CD14-positive monocyte (primary cell): ENCODE measurements around the gene BLOC1S6. TPM values are rescaled to one million over a fixed set of nuclear protein-coding genes. Genes with fewer than 3 reads are reported as not detected.

Experiments
- DNase-seq, 3 donors: peaks; one replicate each; pipeline ENCODE4 v3.0.0-alpha.2; 2011 to 2022
- H2AFZ ChIP-seq: 2 replicates; pipeline ENCODE4 v1.6.0; 2012; ENCODE audit warnings: mild to moderate bottlenecking, low read depth, low read length, inconsistent platforms; ENCODE audit not compliant: insufficient read depth, poor library complexity, severe bottlenecking
- H3K27ac ChIP-seq, 2 donors: 1 replicate in 1 of 2; 2 replicates in 1 of 2; pipeline ENCODE4 v1.5.1; 2012 to 2013; ENCODE audit warnings: low read length in 2 of 2, control low read depth in 1 of 2, inconsistent platforms in 1 of 2, low read depth in 1 of 2, mild to moderate bottlenecking in 1 of 2
- H3K27me3 ChIP-seq, 2 donors: one replicate each; pipeline versions ENCODE4 v1.6.0 to v1.6.1; 2011 to 2013; ENCODE audit warnings: low read length in 2 of 2; ENCODE audit not compliant: control insufficient read depth in 2 of 2, insufficient read depth in 2 of 2
- H3K36me3 ChIP-seq, 2 donors: replicated peaks in 1 of 2; 1 replicate in 1 of 2; 2 replicates in 1 of 2; pipeline versions ENCODE4 v1.5.1 to v1.6.1; 2012 to 2013; ENCODE audit warnings: low read length in 2 of 2, control low read depth in 1 of 2, inconsistent platforms in 1 of 2, mild to moderate bottlenecking in 1 of 2; ENCODE audit not compliant: insufficient read depth in 2 of 2, control insufficient read depth in 1 of 2
- H3K4me1 ChIP-seq, 2 donors: 1 replicate in 1 of 2; 2 replicates in 1 of 2; pipeline versions ENCODE4 v1.5.1 to v1.6.1; 2012 to 2013; ENCODE audit warnings: low read length in 2 of 2, control low read depth in 1 of 2, inconsistent platforms in 1 of 2, mild to moderate bottlenecking in 1 of 2, moderate library complexity in 1 of 2; ENCODE audit not compliant: insufficient read depth in 2 of 2, control insufficient read depth in 1 of 2
- H3K4me2 ChIP-seq: replicated peaks from 2 replicates; pipeline ENCODE3; 2012; ENCODE audit warnings: low read length, moderate library complexity, mild to moderate bottlenecking; ENCODE audit not compliant: poor library complexity, severe bottlenecking; ENCODE audit errors: extremely low read depth
- H3K4me3 ChIP-seq, 3 experiments: fragments of 200-600 bp in 1 of 3; sonication (generic) in 1 of 3; replicated peaks in 1 of 3; 1 replicate in 2 of 3; 2 replicates in 1 of 3; pipeline ENCODE4 v1.5.1; 2011 to 2013; ENCODE audit warnings: low read length in 3 of 3, mild to moderate bottlenecking in 3 of 3, control low read depth in 2 of 3, low read depth in 2 of 3, inconsistent platforms in 1 of 3, moderate library complexity in 1 of 3
- H3K79me2 ChIP-seq: 2 replicates; pipeline ENCODE4 v1.6.0; 2012; ENCODE audit warnings: mild to moderate bottlenecking, control low read depth, inconsistent platforms, low read length, moderate library complexity; ENCODE audit not compliant: insufficient read depth
- H3K9ac ChIP-seq: 2 replicates; pipeline ENCODE4 v1.6.0; 2017; ENCODE audit warnings: low read length, mild to moderate bottlenecking; ENCODE audit not compliant: insufficient read depth, poor library complexity, severe bottlenecking
- H3K9me3 ChIP-seq, 2 donors: replicated peaks in 1 of 2; 1 replicate in 1 of 2; 2 replicates in 1 of 2; pipeline versions ENCODE4 v1.5.1 to v1.6.1; 2012 to 2013; ENCODE audit warnings: low read length in 2 of 2, control low read depth in 1 of 2; ENCODE audit not compliant: control insufficient read depth in 1 of 2, insufficient read depth in 1 of 2
- H4K20me1 ChIP-seq: 2 replicates; pipeline ENCODE4 v1.6.0; 2012; ENCODE audit warnings: mild to moderate bottlenecking, low read length, control low read depth, moderate library complexity; ENCODE audit not compliant: insufficient read depth
- H3K27ac Mint-ChIP-seq, 7 donors: one replicate each; pipeline ENCODE4 v1.8.0; 2020; ENCODE audit warnings: mild to moderate bottlenecking in 7 of 7, mixed read lengths in 7 of 7, moderate library complexity in 6 of 7, inconsistent platforms in 2 of 7
- H3K27me3 Mint-ChIP-seq, 3 donors: one replicate each; pipeline ENCODE4 v1.8.0; 2021 to 2022; ENCODE audit warnings: low read depth in 3 of 3, mild to moderate bottlenecking in 3 of 3, mixed read lengths in 3 of 3, moderate library complexity in 3 of 3, inconsistent platforms in 1 of 3
- H3K36me3 Mint-ChIP-seq, 2 donors: one replicate each; pipeline ENCODE4 v1.8.0; 2020; ENCODE audit warnings: mixed read lengths in 2 of 2, inconsistent platforms in 1 of 2, mild to moderate bottlenecking in 1 of 2
- H3K4me1 Mint-ChIP-seq: one replicate; pipeline ENCODE4 v1.8.0; 2020; ENCODE audit warnings: mild to moderate bottlenecking, mixed read lengths
- H3K4me3 Mint-ChIP-seq, 2 donors: one replicate each; pipeline ENCODE4 v1.8.0; 2020; ENCODE audit warnings: mild to moderate bottlenecking in 2 of 2, mixed read lengths in 2 of 2, moderate library complexity in 1 of 2
- H3K9me3 Mint-ChIP-seq, 7 donors: one replicate each; pipeline ENCODE4 v1.8.0; 2020 to 2022; ENCODE audit warnings: mixed read lengths in 7 of 7, mild to moderate bottlenecking in 6 of 7, moderate library complexity in 6 of 7, inconsistent platforms in 2 of 7
- WGBS: methylation state at CpG from one replicate; pipeline ENCODE4 v1.1.5; 2013; ENCODE audit warnings: missing lambda C conversion rate; ENCODE audit not compliant: insufficient coverage; 5-methylcytosine and 5-hydroxymethylcytosine counted together
- intact Hi-C, 2 donors: fragments of 100-400 bp; cut with micrococcal nuclease; formaldehyde crosslinking; loops; one replicate each; pipeline versions ENCODE4 v1.15.0 to v1.15.1; 2023
- polyA plus RNA-seq, 3 donors: library from polyadenylated mRNA; depleted of rRNA in 1 of 3; unstranded in 2 of 3; stranded (reverse) in 1 of 3; fragments of 300-500 nt in 2 of 3; fragments of >200 nt in 1 of 3; fragmentation: Illumina TruSeq in 2 of 3; gene quantifications; 1 replicate in 2 of 3; 2 replicates in 1 of 3; pipeline ENCODE4 v1.2.3, GENCODE V29; 2012 to 2021
- TF ChIP-seq, protein P1 (sequence below): fragments of 200-600 bp; IDR thresholded peaks from one replicate; pipeline ENCODE4 v1.8.0; 2022; ENCODE audit warnings: antibody characterized with exemption, mild to moderate bottlenecking

The BLOC1S6 gene
- polyA plus RNA-seq, 3 donors = 16.8 to 54.9 (median 47.9) TPM

DNA sequence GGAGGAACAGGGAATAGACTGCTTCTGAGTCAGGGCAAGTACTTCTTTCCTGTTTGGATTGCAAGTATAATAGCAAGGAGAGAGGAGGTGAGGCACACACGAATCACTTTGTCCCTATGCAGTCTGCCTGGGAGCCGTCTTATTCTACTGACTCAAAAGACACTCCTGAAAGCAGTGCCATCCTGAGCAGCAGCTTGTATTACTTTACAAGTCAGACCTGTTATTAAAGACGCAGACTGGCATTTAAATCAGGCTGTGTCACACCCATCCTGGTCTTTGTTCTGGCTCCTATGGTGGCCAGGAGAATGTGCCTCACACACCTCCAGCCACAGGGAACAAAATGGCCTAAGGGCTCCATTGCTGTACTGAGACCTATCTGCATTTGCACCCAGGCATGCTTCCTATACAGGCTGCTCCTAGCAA, 29.7 kb downstream of the BLOC1S6 start:
- Mint-ChIP-seq H3K27ac (no peak overlapping the region), H3K36me3 (no peaks in the 10 kb centered on the region), H3K4me1 (peaks cover 3% of the 10 kb centered on the region), H3K9me3 (no peaks in the 10 kb centered on the region), H3K4me3 (no peak overlapping the region), H3K27me3 (peaks cover 0 to 2% (median 0%) of the 10 kb centered on the region in 3 donors)
- no peak overlapping the region for H3K27ac ChIP-seq
- TF ChIP-seq, protein P1, sequence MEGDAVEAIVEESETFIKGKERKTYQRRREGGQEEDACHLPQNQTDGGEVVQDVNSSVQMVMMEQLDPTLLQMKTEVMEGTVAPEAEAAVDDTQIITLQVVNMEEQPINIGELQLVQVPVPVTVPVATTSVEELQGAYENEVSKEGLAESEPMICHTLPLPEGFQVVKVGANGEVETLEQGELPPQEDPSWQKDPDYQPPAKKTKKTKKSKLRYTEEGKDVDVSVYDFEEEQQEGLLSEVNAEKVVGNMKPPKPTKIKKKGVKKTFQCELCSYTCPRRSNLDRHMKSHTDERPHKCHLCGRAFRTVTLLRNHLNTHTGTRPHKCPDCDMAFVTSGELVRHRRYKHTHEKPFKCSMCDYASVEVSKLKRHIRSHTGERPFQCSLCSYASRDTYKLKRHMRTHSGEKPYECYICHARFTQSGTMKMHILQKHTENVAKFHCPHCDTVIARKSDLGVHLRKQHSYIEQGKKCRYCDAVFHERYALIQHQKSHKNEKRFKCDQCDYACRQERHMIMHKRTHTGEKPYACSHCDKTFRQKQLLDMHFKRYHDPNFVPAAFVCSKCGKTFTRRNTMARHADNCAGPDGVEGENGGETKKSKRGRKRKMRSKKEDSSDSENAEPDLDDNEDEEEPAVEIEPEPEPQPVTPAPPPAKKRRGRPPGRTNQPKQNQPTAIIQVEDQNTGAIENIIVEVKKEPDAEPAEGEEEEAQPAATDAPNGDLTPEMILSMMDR = no peak
- no peak overlapping the region for H3K4me2 ChIP-seq
- H3K9ac ChIP-seq = no peak overlapping the region
- H3K27me3 ChIP-seq = no peaks in the 10 kb centered on the region
- no peaks in the 10 kb centered on the region for H3K4me1 ChIP-seq
- H2AFZ ChIP-seq = no peak overlapping the region
- no peak overlapping the region for H3K4me3 ChIP-seq
- H3K36me3 ChIP-seq = no peaks in the 10 kb centered on the region
- no peaks in the 10 kb centered on the region for H3K79me2 ChIP-seq
- intact Hi-C loops = loop anchor here (10.0 kb wide), 2 partner anchors 92 to 192 kb away; partner anchors contain the start of gene SLC30A4 (in 2 of the 2)
- DNase-seq = no peak
- no peaks in the 10 kb centered on the region for H3K9me3 ChIP-seq
- 92% methylated on average over 2 of the region's 3 CpGs for WGBS
- no peaks in the 10 kb centered on the region for H4K20me1 ChIP-seq

DNA sequence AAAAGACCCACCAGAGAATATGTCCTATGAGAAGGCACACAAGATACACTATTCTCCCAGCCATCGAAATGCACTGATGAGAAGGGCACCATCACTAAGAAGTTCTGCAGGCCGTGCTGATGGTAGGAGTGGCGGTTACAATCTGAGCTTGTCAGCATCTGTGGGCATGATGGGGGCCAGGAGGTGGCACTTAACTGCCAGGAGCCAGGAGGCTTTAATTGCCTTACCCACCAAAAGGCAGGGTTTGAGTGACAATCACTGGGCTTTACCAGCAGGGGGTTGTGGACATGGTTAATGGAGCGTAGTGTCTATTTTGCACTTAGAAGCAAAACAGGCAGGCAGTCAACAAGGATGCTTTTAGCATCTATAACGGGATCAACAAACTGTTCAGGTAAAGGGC, 31.6 kb downstream of the BLOC1S6 start:
- Histone ChIP-seq H3K36me3 (no peaks in the 10 kb centered on the region), H3K4me2 (no peak overlapping the region), H3K27ac (no peak overlapping the region), H3K4me1 (no peaks in the 10 kb centered on the region), H3K4me3 (no peak overlapping the region), H3K9me3 (no peaks in the 10 kb centered on the region), H3K79me2 (no peaks in the 10 kb centered on the region), H4K20me1 (no peaks in the 10 kb centered on the region), H3K9ac (no peak overlapping the region), H3K27me3 (no peaks in the 10 kb centered on the region), H2AFZ (no peak overlapping the region)
- H3K27me3 Mint-ChIP-seq = peaks cover 0 to 5% (median 2%) of the 10 kb centered on the region in 3 donors
- no peak overlapping the region for H3K27ac Mint-ChIP-seq
- H3K9me3 Mint-ChIP-seq = peaks cover 0 to 2% (median 0%) of the 10 kb centered on the region in 7 donors
- no peaks in the 10 kb centered on the region for H3K36me3 Mint-ChIP-seq
- 100% methylated on average over 2 of the region's 5 CpGs for WGBS
- no peak for DNase-seq
- TF ChIP-seq, protein P1 = no peak
- intact Hi-C loops = loop anchor here (10.0 kb wide), 2 partner anchors 94 to 194 kb away; partner anchors contain the start of gene SLC30A4 (in 2 of the 2)
- peaks cover 3% of the 10 kb centered on the region for H3K4me1 Mint-ChIP-seq
- no peak overlapping the region for H3K4me3 Mint-ChIP-seq
